IPS-NIHi11 (cell line): ENCODE results near the gene ANXA6.
"Not testable (repeated sequence)": the region's sequence is repeated elsewhere in the genome, so short reads cannot be mapped to it uniquely, and the experiment has no call there.

Source experiments
- DNase-seq: peaks from one replicate; pipeline ENCODE4 v3.0.0; 2012; ENCODE audit warnings: mixed read lengths, low spot score

The ANXA6 gene

DNA sequence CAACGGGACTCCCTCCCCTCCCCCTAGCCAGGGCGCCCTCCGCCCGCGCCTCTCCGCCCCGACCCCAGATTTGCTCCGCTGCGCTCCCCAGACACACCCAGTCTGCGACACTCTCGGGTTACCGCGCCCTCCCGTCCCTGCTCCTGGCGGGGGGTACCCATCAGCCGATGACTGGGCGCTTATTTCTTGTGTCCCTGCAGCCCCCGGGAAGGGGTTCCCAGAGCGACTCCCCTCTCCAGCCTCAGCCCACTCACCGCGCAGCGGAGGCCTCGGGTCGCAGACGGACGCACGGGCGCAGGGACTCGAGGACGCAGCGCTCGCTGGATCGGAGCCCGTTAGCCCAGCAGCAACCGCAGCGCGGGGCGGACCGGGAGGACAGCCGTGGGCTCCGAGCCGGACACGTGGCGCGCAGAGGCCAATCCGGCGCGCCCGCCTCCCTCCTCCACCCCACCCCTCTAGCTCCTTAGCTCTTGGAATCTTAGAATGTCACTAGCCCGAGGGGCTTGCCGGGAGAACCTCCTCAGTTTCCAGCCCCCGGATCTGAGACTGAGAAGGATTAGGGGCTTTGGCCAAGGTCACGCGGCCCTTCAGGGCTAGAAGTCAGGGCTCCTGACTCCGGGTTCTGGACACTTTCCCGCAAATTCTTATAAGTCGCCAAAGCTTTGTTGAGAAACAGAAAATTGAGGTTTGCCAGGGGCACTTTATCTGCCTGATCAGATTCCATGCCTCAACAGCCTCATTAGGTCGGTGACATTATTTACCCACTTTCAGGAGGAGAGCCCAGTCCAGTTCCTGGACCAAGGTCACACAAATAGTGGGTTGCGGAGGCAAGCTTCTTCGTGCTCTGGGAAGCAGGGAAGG is at the start of gene ANXA6:
TSS of gene ANXA6 (minus strand) at position 354 of the 861 bp plus-strand sequence. CDS start 9,878 bp downstream, outside the sequence.
- DNase-seq = peak; percentile 96

- DNase-seq = no peak
Measured at GRCh38 chr5:151205411-151205810, 47.8 kb upstream of the ANXA6 start.

- no peak for DNase-seq
Measured at GRCh38 chr5:151204051-151204450, 46.5 kb upstream of the ANXA6 start.

- no peak for DNase-seq
Measured at GRCh38 chr5:151202381-151203139, 45.0 kb upstream of the ANXA6 start.

DNA sequence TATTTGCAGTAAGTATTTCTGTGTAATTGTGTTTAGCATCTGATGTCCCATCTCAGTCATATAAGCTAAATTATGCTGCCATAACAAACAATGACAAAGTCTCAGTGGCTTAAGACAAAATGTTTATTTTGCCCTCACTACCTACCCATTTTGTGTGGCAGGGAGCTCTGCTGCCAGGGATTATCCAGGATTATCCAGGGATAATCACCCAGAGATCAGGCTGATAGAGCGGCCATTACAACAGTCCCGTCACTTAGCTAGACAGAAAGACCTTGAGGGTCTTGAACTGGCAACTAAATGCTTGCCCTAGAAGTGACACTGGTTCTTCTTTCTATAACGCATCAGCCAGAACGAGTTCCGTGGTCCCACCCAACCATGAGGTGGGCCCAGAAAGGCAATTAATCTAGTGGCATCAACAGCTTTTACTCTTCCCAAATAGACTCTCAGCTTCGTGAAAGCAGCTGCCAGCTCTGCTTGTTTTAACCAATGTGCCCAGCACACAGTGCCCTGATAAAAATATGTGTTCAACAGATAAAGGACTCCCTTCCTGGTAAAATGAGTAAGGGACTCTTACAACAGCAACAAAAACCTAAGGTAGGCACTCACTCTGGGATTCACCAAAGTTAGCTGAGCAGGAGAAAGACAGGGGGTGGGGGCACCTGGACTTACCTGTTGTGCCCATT is 43.5 kb upstream of the ANXA6 start:
- no peak for DNase-seq

- DNase-seq = no peak
Measured at GRCh38 chr5:151199581-151200185, 42.1 kb upstream of the ANXA6 start.

GRCh38 chr5:151198861-151199260 is 41.3 kb upstream of the ANXA6 start:
- no peak for DNase-seq

GRCh38 chr5:151197291-151197600 is 39.7 kb upstream of the ANXA6 start:
- DNase-seq = not testable (repeated sequence)

GRCh38 chr5:151196556-151197290 is 39.1 kb upstream of the ANXA6 start:
- DNase-seq = no peak

DNA sequence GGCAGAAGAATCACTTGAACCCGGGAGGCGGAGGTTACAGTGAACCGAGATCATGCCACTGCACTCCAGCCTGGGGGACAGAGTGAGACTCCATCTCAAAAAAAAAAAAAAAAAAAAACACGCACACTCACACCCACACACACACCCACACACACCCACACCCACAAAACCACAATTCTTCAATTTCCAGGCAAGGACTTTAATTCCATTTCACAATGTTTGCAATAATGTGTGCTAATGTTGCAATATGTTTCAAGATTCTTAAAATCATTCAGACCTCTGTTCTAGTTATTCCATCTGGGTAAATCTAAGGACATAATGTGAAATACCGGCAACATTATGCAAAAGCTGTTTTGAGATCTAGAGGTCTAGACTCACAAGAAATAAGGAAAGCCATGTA is 38.0 kb upstream of the ANXA6 start:
- no peak for DNase-seq

- no peak for DNase-seq
Measured at GRCh38 chr5:151192626-151193025, 35.0 kb upstream of the ANXA6 start.

- DNase-seq = no peak
Measured at GRCh38 chr5:151191661-151192060, 34.1 kb upstream of the ANXA6 start.

GRCh38 chr5:151189151-151189550 is 31.6 kb upstream of the ANXA6 start:
- DNase-seq = no peak

GRCh38 chr5:151186538-151186937 is 29.0 kb upstream of the ANXA6 start:
- DNase-seq = no peak

GRCh38 chr5:151186052-151186451 is 28.5 kb upstream of the ANXA6 start:
- DNase-seq = no peak

GRCh38 chr5:151184316-151185042 is 26.9 kb upstream of the ANXA6 start:
- DNase-seq = no peak

DNA sequence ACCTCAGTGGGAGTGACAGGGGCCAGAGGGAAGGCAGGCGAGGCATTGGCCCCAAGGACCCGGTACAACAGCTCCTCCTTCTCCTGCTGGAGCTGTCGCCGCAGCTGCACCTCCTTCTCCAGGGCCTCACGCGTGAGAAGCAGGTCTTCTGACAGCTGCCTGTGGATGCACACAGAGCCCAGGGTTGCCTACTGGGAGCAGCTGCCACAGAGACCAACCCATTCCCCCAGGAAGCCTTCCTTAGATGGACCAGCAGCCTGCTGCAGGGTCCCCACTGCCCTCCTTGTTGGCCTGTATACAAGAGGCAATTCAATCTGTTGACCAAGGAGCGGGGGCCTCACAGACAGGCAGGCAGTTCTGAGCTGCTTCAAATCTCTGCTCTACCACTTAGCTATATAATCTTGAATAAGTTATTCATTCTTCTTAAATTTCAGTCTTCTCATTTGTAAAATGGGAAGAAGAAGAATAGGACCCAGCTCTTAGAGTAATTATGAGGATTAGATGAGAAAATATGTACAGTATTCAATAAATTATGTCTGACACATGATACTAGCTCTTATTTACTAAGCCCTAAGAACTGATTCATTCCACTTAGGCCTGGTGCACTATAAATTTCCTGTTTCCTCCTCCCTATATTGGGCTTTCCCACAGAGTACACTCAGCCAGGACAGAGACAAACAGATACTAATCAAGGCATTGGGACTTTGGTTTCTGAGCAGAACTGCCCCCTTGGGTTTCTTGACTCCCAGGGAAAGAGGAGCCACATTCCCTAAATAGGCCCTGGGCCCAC is 26.1 kb upstream of the ANXA6 start:
- no peak for DNase-seq

DNA sequence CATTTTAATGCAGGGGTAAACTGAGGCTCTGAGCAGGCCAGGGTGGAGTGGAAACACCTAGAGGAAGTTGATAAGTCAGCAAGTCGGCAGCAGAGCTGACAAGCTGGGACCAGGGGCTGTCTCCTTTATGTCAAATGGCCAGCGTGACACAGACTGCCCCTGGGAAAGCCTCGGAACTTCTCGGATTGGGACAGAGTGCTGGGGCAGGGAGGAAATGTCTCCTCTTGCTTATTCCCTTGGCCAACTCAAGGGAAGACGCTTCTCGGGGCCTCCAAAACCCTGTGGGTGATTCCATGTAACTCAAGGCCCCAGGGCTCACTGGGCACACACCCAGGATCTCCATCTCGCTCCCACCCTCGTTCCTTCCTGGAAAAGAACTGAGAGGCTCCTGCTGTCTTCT is 25.4 kb upstream of the ANXA6 start:
- no peak for DNase-seq

- DNase-seq = no peak
Measured at GRCh38 chr5:151182524-151182900, 24.9 kb upstream of the ANXA6 start.

DNA sequence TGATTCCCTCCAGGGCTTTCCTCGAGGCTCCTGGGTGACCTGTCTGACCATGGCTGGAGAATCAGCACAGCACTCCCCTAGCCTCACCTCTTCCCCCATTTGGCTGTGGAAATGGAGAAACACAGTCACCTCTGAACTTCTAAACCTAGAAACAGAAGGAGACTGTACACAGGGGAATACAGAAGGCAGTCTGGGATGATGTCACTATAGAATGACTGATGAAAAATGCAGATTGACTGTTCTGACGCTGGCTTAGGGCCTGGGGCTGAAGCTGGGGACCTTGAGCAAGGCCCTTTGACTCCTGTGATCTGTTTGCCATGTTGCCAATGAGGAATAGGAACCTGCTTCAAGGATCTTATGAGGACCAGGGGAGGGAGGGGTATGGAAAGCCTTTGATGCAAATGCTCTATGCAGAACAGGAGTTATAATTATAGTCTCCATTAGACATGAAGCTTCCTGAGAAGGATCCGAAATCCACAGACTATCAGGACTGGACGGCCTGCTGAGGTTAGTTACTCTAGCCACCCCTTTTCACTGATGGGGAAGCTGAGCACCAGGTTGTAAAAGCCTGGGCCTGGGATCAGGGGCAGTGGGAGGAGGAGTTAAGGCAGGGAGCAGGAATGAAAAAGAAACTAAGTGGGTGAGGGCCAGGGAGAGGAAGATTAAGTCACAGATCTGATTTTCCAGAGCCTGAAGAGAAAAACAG is 24.4 kb upstream of the ANXA6 start:
- no peak for DNase-seq
